Measurements from ENCODE around the gene IL4I1.

DNA sequence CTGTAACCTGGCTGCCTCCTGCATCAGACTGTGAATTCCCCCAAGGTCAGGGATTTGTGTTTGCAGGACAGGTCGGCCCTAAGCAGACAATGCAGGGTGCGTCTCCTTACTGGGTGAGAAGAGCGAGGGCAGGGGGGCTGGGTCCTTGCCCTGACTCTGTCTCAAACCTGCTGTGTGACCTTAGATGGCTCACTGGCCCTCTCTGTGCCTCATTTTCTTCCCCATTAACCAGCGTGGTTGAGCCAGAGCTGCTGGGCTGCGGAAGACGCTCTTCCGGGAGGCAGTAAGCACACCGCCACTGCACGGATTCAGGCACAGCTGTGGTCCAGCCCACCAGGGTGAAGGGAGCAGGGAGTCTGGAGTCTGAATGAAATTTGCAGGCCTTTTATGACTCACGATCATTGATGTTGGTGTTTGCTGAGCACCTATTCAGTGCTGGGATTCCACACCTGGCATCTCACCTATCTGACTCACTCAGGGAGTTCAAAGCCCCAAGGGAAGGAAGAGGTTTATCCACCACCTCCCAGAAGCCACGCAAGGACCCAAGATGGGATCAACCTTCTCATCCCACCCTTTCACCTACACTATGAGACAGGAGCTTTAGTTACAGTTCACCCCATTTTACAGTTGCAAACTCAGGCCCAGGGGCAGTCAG lies 22.1 kb downstream of the IL4I1 start:
- TF ChIP-seq, protein P1, sequence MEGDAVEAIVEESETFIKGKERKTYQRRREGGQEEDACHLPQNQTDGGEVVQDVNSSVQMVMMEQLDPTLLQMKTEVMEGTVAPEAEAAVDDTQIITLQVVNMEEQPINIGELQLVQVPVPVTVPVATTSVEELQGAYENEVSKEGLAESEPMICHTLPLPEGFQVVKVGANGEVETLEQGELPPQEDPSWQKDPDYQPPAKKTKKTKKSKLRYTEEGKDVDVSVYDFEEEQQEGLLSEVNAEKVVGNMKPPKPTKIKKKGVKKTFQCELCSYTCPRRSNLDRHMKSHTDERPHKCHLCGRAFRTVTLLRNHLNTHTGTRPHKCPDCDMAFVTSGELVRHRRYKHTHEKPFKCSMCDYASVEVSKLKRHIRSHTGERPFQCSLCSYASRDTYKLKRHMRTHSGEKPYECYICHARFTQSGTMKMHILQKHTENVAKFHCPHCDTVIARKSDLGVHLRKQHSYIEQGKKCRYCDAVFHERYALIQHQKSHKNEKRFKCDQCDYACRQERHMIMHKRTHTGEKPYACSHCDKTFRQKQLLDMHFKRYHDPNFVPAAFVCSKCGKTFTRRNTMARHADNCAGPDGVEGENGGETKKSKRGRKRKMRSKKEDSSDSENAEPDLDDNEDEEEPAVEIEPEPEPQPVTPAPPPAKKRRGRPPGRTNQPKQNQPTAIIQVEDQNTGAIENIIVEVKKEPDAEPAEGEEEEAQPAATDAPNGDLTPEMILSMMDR (IDR thresholded peaks at IDR 0.05), result no peak
- no peak for TF ChIP-seq POLR2A (IDR thresholded peaks at IDR 0.05)
